Hepatocyte (in vitro differentiated cells): Measurements from ENCODE around the gene UGT1A5. TPM values are rescaled to one million over a fixed set of nuclear protein-coding genes. Genes with fewer than 3 reads are reported as not detected.

Experiments
- DNase-seq: peaks from one replicate; pipeline ENCODE4 v3.0.0-alpha.2; 2016; ENCODE audit warnings: low spot score
- H2AFZ ChIP-seq: fragments of 200-600 bp; sonication (generic); 2 replicates; pipeline ENCODE4 v1.6.0; 2016; ENCODE audit warnings: antibody characterized with exemption, mild to moderate bottlenecking
- H3K27ac ChIP-seq: fragments of 200-600 bp; sonication (generic); 2 replicates; pipeline ENCODE4 v1.5.1; 2016; ENCODE audit warnings: mild to moderate bottlenecking
- H3K27me3 ChIP-seq: fragments of 200-600 bp; sonication (generic); 2 replicates; pipeline ENCODE4 v1.6.1; 2016
- H3K36me3 ChIP-seq: fragments of 200-600 bp; sonication (generic); replicated peaks from 2 replicates; pipeline ENCODE4 v1.5.1; 2016; ENCODE audit warnings: low read depth; ENCODE audit not compliant: insufficient read depth
- H3K4me1 ChIP-seq: fragments of 200-600 bp; sonication (generic); 2 replicates; pipeline ENCODE4 v1.5.1; 2016; ENCODE audit warnings: mild to moderate bottlenecking, moderate library complexity; ENCODE audit not compliant: insufficient read depth
- H3K4me2 ChIP-seq: fragments of 200-600 bp; sonication (generic); 2 replicates; pipeline ENCODE4 v1.6.0; 2016
- H3K4me3 ChIP-seq: fragments of 200-600 bp; sonication (generic); 2 replicates; pipeline ENCODE4 v1.5.1; 2016; ENCODE audit warnings: mild to moderate bottlenecking
- H3K79me2 ChIP-seq: fragments of 200-600 bp; sonication (generic); 2 replicates; pipeline ENCODE4 v1.6.0; 2017; ENCODE audit warnings: mild to moderate bottlenecking
- H3K9me2 ChIP-seq: fragments of 200-600 bp; sonication (generic); replicated peaks from 2 replicates; pipeline ENCODE4 v1.6.0; 2017; ENCODE audit warnings: mild to moderate bottlenecking; ENCODE audit not compliant: insufficient read depth
- H3K9me3 ChIP-seq: fragments of 200-600 bp; sonication (generic); 2 replicates; pipeline ENCODE4 v1.5.1; 2016; ENCODE audit warnings: low read depth, mild to moderate bottlenecking
- H4K20me1 ChIP-seq: fragments of 200-600 bp; sonication (generic); 2 replicates; pipeline ENCODE4 v1.6.0; 2016; ENCODE audit warnings: mild to moderate bottlenecking; ENCODE audit not compliant: insufficient read depth, poor library complexity, severe bottlenecking
- CTCF ChIP-seq: fragments of 200-600 bp; sonication (generic); IDR thresholded peaks from 2 replicates; pipeline ENCODE4 v1.5.1; 2016; ENCODE audit warnings: antibody characterized with exemption, mild to moderate bottlenecking; ENCODE audit not compliant: poor library complexity
- EZH2 ChIP-seq: fragments of 200-600 bp; sonication (generic); IDR thresholded peaks from 2 replicates; pipeline ENCODE4 v1.6.1; 2016; ENCODE audit warnings: antibody characterized with exemption, mild to moderate bottlenecking, borderline replicate concordance
- EZH2phosphoT487 ChIP-seq: fragments of 200-600 bp; sonication (generic); IDR thresholded peaks from one replicate; pipeline ENCODE4 v1.6.1; 2018; ENCODE audit warnings: antibody characterized with exemption, mild to moderate bottlenecking, low read depth, moderate library complexity; ENCODE audit not compliant: unreplicated experiment, severe bottlenecking
- WGBS: methylation state at CpG from one replicate; pipeline ENCODE4 v1.1.6; 2016; ENCODE audit warnings: low lambda C conversion rate; ENCODE audit errors: missing lambda C conversion rate; 5-methylcytosine and 5-hydroxymethylcytosine counted together
- polyA plus RNA-seq: library from polyadenylated mRNA; unstranded; fragments of >200 nt; fragmentation: Nextera tagmentation; extraction: Ambion mirVana; gene quantifications from 2 replicates; pipeline ENCODE4 v1.2.1, GENCODE V29; 2016
- total RNA-seq: library from RNA; depleted of rRNA; stranded (reverse); fragments of >200 nt; gene quantifications from 2 replicates; pipeline ENCODE4 v1.2.3, GENCODE V29; 2014

Gene UGT1A5
- total and polyA plus RNA-seq, 2 experiments from 2014 or later, result not detected

- Histone ChIP-seq H3K27ac (no peak overlapping the region), H3K79me2 (no peaks in the 10 kb centered on the region), H3K27me3 (no peaks in the 10 kb centered on the region), H3K9me2 (no peaks in the 10 kb centered on the region), H3K9me3 (no peaks in the 10 kb centered on the region), H3K36me3 (no peaks in the 10 kb centered on the region), H3K4me2 (no peak overlapping the region), H2AFZ (no peak overlapping the region), H3K4me3 (no peak overlapping the region), H4K20me1 (no peaks in the 10 kb centered on the region), H3K4me1 (peaks cover 10% of the 10 kb centered on the region)
- WGBS, result 85% methylated on average over 4 of the region's 4 CpGs
- DNase-seq, result peak; percentile 20
- TF ChIP-seq EZH2phosphoT487, result no peak
- no peak for TF ChIP-seq EZH2
- no peak for TF ChIP-seq CTCF
Observed at GRCh38 chr2:233816771-233817170, 104.1 kb downstream of the UGT1A5 start.

- Histone ChIP-seq H3K36me3 (no peaks in the 10 kb centered on the region), H3K4me1 (peaks cover 10% of the 10 kb centered on the region), H3K27me3 (no peaks in the 10 kb centered on the region), H3K79me2 (no peaks in the 10 kb centered on the region), H3K4me3 (no peak overlapping the region), H2AFZ (no peak overlapping the region), H4K20me1 (no peaks in the 10 kb centered on the region), H3K9me2 (no peaks in the 10 kb centered on the region), H3K27ac (no peak overlapping the region), H3K4me2 (no peak overlapping the region), H3K9me3 (no peaks in the 10 kb centered on the region)
- WGBS, result 85% methylated on average over 3 of the region's 3 CpGs
- DNase-seq, result no peak
- TF ChIP-seq CTCF (no peak), EZH2 (no peak), EZH2phosphoT487 (no peak)
Observed at GRCh38 chr2:233817361-233817911, 104.7 kb downstream of the UGT1A5 start.

GRCh38 chr2:233817995-233818638, 105.4 kb downstream of the UGT1A5 start:
- no peaks in the 10 kb centered on the region for H3K27me3 ChIP-seq
- H2AFZ ChIP-seq, result no peak overlapping the region
- peaks cover 10% of the 10 kb centered on the region for H3K4me1 ChIP-seq
- H3K4me2 ChIP-seq, result no peak overlapping the region
- no peaks in the 10 kb centered on the region for H3K36me3 ChIP-seq
- no peaks in the 10 kb centered on the region for H3K9me3 ChIP-seq
- H4K20me1 ChIP-seq, result no peaks in the 10 kb centered on the region
- no peak for TF ChIP-seq CTCF
- no peak for TF ChIP-seq EZH2phosphoT487
- no peak for TF ChIP-seq EZH2
- H3K9me2 ChIP-seq, result no peaks in the 10 kb centered on the region
- H3K27ac ChIP-seq, result no peak overlapping the region
- WGBS, result 89% methylated on average over 11 of the region's 11 CpGs
- no peaks in the 10 kb centered on the region for H3K79me2 ChIP-seq
- DNase-seq, result no peak
- no peak overlapping the region for H3K4me3 ChIP-seq
